GM12878 (cell line): ENCODE results near the gene PFDN4.

Experiments used
- PAX5 ChIP-seq: IDR thresholded peaks from 2 replicates; pipeline ENCODE4 v1.6.1; 2011; ENCODE audit warnings: low read depth, low read length, borderline replicate concordance
- POLR2A ChIP-seq: IDR thresholded peaks from 2 replicates; pipeline ENCODE4 v1.6.1; 2011; ENCODE audit warnings: low read depth, mild to moderate bottlenecking, low read length
- SMC3 ChIP-seq: IDR thresholded peaks from 2 replicates; pipeline ENCODE4 v1.6.1; 2011; ENCODE audit warnings: low read length, improper control_type of control experiment, borderline replicate concordance
- SREBF2 ChIP-seq: IDR thresholded peaks from 2 replicates; pipeline ENCODE4 v1.6.1; 2012; ENCODE audit warnings: mild to moderate bottlenecking, low read length
- ZBTB11 ChIP-seq: fragments of 450-650 bp; formaldehyde crosslinking; IDR thresholded peaks from 2 replicates; pipeline ENCODE4 v1.5.0; 2022; ENCODE audit warnings: mild to moderate bottlenecking, missing genetic modification characterization
- TF ChIP-seq, protein P1 (sequence below): fragments of 450-650 bp; IDR thresholded peaks from 2 replicates; pipeline ENCODE4 v1.6.1; 2017; ENCODE audit warnings: mild to moderate bottlenecking
- TF ChIP-seq, protein P2 (sequence below), 3 experiments: IDR thresholded peaks in 2 of 3; conservative IDR thresholded peaks in 1 of 3; 2 replicates each; pipeline ENCODE4 v1.5.1; 2011; ENCODE audit warnings: low read depth in 3 of 3, low read length in 3 of 3, mild to moderate bottlenecking in 3 of 3, control low read depth in 2 of 3, moderate library complexity in 2 of 3, inconsistent platforms in 1 of 3, mixed read lengths in 1 of 3; ENCODE audit not compliant: control insufficient read depth in 2 of 3, insufficient read depth in 1 of 3; ENCODE audit errors: extremely low read depth in 1 of 3

GRCh38 chr20:54234991-54235390 lies 27.1 kb downstream of the PFDN4 start:
- TF ChIP-seq SMC3 (no peak), PAX5 (no peak), ZBTB11 (CRISPR knock-in tag) (no peak), POLR2A (no peak), SREBF2 (no peak)
- TF ChIP-seq, protein P1, sequence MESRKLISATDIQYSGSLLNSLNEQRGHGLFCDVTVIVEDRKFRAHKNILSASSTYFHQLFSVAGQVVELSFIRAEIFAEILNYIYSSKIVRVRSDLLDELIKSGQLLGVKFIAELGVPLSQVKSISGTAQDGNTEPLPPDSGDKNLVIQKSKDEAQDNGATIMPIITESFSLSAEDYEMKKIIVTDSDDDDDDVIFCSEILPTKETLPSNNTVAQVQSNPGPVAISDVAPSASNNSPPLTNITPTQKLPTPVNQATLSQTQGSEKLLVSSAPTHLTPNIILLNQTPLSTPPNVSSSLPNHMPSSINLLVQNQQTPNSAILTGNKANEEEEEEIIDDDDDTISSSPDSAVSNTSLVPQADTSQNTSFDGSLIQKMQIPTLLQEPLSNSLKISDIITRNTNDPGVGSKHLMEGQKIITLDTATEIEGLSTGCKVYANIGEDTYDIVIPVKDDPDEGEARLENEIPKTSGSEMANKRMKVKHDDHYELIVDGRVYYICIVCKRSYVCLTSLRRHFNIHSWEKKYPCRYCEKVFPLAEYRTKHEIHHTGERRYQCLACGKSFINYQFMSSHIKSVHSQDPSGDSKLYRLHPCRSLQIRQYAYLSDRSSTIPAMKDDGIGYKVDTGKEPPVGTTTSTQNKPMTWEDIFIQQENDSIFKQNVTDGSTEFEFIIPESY = no peak
- TF ChIP-seq, protein P2, sequence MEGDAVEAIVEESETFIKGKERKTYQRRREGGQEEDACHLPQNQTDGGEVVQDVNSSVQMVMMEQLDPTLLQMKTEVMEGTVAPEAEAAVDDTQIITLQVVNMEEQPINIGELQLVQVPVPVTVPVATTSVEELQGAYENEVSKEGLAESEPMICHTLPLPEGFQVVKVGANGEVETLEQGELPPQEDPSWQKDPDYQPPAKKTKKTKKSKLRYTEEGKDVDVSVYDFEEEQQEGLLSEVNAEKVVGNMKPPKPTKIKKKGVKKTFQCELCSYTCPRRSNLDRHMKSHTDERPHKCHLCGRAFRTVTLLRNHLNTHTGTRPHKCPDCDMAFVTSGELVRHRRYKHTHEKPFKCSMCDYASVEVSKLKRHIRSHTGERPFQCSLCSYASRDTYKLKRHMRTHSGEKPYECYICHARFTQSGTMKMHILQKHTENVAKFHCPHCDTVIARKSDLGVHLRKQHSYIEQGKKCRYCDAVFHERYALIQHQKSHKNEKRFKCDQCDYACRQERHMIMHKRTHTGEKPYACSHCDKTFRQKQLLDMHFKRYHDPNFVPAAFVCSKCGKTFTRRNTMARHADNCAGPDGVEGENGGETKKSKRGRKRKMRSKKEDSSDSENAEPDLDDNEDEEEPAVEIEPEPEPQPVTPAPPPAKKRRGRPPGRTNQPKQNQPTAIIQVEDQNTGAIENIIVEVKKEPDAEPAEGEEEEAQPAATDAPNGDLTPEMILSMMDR (IDR thresholded peaks at IDR 0.05 in 2 of 3, conservative IDR thresholded peaks at IDR 0.05 in 1 of 3; ENCODE audit: control insufficient read depth in 2 of 3, extremely low read depth in 1 of 3, insufficient read depth in 1 of 3, low read depth in 3 of 3, low read length in 3 of 3) = no peak
